Panc1 (cell line): ENCODE results near the gene PRLH.
"Not testable (repeated sequence)": the region's sequence is repeated elsewhere in the genome, so short reads cannot be mapped to it uniquely, and the experiment has no call there.

Source experiments
- CTCF ChIP-seq: fragments of 450-650 bp; IDR thresholded peaks from 2 replicates; pipeline ENCODE4 v1.5.1; 2017; ENCODE audit warnings: mild to moderate bottlenecking
- POLR2AphosphoS5 ChIP-seq: IDR thresholded peaks from 2 replicates; pipeline ENCODE4 v1.6.1; 2012; ENCODE audit warnings: mild to moderate bottlenecking, low read depth, low read length, moderate library complexity
- REST ChIP-seq, 2 experiments: IDR thresholded peaks; 2 replicates each; pipeline ENCODE4 v1.6.1; 2011 to 2012; ENCODE audit warnings: low read depth in 2 of 2, control low read depth in 1 of 2, low read length in 1 of 2, mild to moderate bottlenecking in 1 of 2, moderate library complexity in 1 of 2; ENCODE audit not compliant: insufficient read depth in 1 of 2
- SIN3A ChIP-seq: IDR thresholded peaks from 2 replicates; pipeline ENCODE4 v1.6.1; 2012; ENCODE audit warnings: low read depth, mild to moderate bottlenecking, low read length, moderate library complexity, borderline replicate concordance; ENCODE audit not compliant: insufficient read depth
- TCF7L2 ChIP-seq: IDR thresholded peaks from 2 replicates; pipeline ENCODE4 v1.6.1; 2011; ENCODE audit warnings: mild to moderate bottlenecking, low read depth, low read length, inconsistent platforms

GRCh38 chr2:237606522-237606921 is 40.1 kb downstream of the PRLH start:
- not testable (repeated sequence) for TF ChIP-seq TCF7L2; CTCF; POLR2AphosphoS5; REST (IDR thresholded peaks at IDR 0.05; ENCODE audit: insufficient read depth in 1 of 2, low read depth in 2 of 2, low read length in 1 of 2); SIN3A
